ENCODE data around the gene C12orf56.

C12orf56 gene, protein sequence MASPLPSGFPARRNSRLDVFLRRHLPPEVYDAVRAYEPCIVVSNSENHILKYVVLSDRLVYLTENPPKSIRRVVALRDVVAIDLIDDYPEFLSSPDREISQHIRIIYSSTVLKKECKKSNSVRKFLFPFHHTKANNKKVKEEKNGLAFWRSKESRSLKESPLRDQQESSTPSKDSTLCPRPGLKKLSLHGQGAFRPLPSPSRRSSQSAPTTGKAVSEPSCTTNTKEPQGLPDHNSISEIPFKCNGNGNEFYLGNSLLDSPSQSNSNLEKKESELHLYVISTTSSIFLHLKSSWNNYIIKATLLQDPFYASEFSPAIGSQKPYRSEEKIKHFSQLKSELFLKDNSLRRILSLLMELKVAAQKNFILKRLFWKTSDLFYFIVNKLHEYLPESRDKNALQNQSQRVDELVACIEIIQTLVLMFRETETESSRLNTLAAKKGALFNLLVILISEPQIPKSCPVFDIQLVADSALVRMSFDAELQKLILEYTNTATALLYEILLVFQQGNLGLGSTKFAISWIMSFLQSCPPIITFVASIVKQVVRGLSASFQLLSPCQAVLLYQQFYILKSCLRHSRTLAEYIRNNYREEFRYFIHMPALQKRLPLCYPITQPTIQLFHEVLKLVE

DNA sequence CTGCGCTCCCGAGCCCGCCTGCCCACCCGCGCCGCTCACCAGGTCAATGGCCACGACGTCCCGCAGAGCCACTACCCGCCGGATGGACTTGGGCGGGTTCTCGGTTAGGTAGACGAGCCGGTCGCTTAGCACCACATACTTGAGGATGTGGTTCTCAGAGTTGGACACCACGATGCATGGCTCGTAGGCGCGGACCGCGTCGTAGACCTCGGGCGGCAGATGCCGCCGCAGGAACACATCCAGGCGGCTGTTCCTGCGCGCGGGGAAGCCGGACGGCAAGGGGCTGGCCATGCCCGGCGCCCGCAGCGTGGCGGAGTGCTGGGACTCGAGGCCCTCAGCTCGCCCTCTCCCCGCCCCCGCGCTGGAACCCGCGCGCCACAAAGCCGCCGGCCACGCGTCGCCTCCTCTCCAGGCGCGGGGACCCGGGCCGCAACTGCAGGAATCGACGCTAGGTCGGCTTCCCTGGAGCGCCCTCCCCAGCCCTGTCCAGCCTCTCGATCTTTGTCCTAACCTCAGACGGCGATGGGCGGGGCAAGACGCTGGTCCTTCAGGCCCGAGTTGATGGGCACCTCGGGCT lies at the start of gene C12orf56:
C12orf56 (minus strand) TSS at position 484 of the 577 bp plus-strand sequence; CDS start at position 291, 193 bp downstream.
- FAIRE-seq: no peak

DNA sequence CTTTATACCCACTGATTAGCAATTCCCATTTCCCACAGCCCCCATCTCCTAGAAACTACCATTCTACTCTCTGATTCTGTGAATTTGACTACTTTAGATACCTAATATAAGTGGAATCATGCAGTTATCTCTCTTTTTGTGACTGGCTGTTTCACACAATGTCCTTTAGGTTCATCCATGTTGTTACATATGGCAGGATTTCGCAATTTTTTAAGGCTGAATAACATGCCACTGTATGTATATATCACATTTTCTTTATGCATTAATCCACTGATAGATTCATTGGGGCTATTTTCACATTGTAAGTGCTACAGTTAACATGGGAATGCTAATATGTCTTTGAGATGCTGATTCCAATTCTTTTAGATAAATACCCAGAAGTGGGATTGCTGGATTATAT lies 49.5 kb upstream of the C12orf56 start:
- FAIRE-seq: no peak

DNA sequence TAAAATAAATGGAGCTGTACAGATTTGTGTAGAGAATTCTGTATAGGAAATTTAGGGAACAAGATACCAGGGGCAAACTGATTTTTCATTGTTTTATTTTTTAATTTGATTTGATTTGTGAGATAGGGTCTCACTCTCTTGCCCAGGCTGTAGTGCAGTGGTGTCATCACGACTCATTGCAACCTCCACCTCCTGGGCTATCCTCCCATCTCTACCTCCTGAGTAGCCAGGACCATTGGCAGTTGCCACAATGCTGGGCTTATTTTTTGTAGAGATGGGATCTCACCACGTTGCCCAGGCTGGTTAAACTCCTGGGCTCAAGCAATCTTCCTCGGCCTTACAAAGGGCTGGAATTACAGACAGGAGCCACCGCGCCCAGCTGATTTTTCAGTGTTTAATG lies 43.4 kb upstream of the C12orf56 start:
- FAIRE-seq: no peak

DNA sequence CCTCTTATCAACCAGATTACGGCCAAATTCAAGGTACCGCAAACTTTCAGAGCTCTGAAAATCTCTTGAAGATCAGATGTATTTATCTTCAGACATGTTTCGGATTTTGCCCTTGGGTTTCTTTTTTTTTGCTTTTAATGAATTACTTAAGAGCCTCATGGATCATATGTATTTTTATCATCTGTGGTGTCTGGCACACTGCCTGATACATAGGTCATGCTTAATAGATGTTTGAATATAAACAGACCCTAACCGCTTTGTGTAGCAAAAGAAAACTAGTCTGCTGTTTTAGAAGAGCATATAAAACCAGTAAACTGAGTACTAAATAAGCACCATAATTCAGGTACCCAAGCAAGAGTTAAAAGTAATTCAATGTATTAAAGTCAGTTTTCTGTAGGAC lies 41.2 kb upstream of the C12orf56 start:
- FAIRE-seq: no peak

DNA sequence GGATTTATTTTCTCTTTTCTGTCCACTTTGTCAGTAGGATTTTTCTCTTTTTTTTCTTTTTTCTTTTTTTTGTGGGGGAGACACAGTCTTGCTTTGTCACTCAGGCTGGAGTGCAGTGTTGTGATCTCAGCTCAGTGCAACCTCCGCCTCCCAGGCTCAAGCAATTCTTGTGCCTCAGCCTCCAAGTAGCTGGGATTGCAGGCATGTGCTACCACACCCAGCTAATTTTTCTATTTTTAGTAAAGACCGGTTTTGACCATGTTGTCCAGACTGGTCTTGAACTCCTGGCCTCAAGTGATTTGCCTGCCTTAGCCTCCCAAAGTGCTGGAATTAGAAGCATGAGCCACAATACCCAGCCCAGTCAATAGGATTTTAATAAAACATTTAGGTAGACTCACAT lies 40.3 kb upstream of the C12orf56 start:
- FAIRE-seq: no peak

DNA sequence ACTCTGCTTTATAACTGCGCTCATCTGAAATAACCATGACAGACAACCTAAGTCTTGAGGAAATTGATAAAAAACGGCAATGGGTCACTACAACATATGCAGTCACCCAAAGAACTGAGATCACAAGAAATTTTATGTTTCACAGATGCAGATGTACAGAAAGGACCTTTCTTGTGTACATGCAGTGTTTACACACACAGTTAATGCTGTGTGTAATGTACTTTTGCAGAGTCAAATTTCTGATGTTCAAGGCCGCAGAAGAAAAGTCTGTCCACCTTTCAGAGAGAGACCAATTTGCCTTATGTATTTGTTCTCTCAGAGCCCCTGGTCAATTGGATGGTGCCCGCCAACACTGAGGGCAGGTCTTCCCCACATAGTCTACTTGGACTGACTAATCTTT lies 38.4 kb upstream of the C12orf56 start:
- no peak for FAIRE-seq

DNA sequence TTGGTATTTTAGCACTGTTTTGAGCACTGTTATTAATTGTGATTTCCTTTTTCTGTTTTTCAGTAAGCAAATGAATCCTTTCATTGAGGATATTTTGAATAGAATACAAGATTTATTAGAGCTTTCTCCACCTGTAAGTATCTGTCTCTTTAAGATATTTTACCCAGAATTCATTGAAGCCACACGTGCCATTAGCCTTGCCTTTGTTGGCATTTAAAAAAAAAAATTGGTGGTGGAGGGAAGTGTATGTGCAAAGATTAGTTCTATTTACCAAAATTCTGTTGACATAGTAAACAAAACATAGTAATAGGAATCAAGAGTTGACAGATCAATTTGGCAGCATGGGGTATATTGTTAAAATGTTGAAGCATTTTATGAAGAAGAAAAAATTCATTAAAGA lies 37.4 kb upstream of the C12orf56 start:
- no peak for FAIRE-seq

DNA sequence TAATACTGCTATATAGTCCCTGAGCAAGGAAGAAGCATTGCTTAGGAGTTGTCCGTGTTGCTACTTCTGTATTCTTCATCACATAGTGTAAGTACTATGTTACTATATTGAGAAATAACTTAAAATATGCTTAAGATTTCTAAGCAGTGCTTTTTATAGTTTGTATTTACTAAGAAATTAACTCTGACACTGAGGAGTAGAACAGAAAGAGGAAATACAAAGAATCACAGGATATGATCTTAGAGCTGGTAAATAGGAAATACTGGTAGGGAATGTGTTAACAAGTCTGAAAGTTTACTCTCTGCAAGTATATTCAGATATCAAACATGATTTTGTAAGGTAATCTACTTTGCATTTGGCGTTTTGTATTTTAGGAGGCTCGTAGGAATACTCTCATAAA lies 29.1 kb upstream of the C12orf56 start:
- no peak for FAIRE-seq

DNA sequence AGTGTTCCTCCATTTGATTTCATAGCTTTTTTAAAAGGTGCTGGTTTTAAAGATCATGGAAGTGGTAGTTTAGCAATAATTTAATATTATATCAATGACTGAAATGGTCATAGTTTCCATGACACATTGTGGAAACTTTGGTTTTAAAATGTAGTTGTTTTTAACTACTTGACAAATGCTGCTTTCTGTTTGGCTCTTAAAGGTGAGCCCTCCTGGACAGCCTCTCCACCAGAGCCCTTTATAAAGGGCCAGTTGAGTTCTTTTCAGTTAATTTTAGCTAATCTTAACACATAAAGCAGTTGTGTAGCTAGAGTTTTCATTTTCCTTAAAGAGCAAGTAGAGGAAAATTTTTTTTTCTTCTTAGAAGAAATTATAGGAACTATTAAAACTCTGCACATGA lies 27.7 kb upstream of the C12orf56 start:
- FAIRE-seq: no peak

DNA sequence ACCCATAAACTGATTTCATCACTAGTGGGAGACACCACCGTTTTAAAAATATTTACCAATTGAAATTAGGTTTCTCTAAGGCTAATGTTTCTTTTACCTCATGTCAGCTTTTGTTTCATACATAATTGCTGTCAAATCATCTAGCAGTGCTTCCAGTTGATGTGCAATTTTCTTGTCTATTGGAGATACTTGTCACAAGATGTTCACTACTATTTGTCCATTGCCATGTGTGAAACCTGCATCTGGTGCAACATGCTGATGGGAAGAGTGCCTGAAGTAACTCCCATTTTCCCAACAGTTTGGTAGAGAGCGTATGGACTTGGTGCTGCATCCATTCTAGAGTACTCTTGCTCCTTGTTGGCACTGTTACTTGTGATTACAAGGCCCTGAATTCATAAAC lies 23.3 kb upstream of the C12orf56 start:
- FAIRE-seq: no peak

DNA sequence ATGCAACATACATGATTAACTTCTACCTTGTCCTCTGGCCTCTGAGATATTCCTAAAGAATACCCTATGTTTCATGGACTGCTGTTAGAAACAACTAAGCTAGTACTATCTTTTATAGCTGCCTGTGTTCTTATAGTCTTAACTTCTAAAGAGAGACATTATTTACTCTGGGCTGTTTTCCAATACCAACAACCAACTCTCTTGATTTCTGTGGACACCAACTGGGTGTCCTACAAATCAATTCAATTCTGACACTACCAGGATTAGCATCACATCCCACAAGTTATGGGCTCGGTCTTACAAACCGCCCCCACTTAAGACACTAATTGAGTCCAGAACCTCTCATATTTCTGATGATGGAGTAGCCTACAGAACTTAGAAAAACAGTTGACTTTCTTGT lies 21.9 kb upstream of the C12orf56 start:
- FAIRE-seq: no peak

DNA sequence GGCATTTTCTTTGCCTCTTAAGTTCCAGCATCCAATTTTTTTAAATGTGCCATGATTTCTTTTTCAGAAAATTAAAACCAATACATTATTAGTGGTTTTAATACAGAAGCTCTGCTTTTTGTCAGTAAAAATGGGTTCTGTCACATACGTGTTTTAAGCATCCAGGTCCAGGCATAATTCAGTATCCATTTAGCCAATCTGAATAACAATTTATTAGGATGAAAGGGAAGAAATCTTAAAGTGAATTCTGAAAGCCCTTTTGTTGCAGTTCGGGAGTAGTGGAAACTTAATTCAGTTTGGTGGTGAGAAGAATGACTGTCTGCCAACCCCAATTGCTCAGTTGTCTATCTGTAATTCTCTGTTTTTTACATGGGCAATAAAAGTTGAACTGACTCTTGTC lies 20.9 kb upstream of the C12orf56 start:
- no peak for FAIRE-seq

DNA sequence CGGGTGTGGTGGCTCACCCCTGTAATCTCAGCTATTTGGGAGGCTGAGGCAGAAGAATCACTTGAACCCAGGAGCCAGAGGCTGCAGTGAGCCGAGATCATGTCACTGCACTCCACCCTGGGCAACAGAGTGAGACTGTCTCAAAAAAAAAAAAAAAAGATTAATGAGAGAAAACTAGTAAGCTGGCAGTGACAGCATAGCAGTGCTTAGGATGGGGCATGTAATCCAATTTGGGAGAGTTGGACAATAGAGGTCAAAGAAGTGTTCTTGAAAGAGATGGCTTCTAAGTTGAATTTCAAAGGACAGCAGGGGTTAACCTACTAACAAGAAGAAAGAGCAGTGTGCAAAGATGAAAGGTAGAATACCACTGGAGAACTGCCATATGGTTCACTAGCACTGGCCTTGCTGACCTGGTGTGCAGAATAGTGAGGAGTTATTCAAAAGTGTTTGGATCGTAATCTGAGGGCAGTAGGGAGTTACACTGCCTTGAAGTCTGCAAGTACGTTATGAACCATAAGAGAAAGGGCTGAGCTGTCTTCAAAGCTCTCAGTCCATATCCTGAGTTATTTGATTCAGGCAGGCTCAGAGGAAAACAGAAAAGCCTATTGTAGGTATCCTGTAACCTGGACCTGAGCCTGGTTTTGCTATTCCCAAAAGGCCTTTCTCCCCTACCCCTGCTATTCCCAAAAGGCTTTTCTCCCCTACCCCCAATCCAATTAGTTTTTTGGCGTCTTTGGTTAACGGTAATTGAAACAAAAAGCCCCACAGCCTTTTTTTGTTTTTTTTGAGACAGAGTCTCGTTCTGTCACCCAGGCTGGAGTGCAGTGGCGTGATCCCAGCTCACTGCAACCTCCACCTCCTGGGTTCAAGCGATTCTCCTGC lies 17.0 kb upstream of the C12orf56 start:
- FAIRE-seq: no peak

DNA sequence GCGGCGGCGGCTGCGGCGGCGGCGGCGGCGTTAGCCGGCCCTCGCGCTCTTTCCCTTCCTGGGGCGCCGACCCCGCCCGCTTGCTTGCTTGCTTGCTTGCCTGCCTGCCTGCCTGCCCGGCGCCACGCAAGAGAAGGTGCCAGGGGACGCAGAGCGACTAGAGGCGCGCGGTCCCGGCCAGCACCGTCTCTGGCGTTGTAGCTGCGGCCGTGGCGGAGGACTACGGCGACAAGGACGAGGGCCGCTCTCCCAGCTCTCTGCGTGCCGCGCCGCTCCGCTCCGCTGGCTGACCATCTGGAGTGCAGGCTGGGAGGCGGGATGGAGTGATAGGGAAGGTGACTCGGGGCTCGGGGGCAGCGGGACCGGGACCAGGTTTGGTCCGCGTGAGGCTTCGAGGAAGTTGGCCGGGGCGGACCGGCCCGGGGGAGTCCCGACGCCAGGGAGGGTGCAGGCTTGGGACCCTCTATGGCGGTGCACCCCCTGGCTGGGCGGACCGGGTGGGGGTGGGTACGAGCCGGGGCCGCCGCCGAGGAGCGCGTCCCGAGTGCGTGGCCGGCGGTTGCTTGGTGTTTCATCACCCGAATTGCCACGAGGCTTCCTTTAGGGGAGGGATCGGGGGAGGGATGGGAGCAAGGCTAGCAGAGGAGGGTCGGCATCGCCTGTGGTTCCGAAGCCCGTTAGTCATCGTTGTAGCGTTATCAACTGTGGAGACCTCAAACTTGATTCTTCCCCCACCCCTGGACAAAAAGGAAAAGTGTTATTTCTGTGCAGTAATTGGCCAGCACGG lies 14.1 kb upstream of the C12orf56 start:
- FAIRE-seq: no peak

DNA sequence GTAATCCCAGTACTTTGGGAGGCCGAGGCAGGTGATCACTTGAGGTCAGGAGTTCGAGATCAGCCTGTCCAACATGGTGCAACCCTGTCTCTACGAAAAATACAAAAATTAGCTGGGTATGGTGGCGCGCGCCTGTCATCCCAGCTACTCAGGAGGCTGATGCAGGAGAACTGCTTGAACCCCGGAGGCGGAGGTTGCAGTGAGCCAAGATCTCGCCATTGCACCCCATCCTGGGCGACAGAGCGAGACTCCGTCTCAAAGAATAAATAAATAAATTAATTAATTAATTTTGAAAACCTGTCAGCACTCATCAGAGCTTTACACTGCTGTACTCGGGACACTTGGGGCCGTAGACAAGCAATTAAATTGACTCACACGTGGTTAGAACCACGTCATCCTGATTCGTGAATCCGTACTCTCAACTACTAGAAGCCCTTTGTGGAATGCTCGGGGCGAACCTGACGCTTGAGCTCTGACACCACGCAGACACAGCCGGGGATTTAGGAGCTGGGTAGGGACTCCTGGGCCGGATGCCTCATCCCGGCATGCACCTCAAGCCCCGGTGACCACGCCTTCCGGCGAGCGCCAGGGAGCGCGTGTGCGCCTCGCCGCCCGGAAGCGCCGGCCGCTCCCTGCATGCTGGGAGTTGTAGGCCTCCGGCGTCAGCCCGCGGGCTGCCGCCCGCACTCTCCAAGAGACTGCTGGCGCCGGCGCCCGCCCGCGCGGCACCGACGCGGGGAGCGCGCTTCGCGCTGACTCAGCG lies 13.3 kb upstream of the C12orf56 start, which contains the start of gene XPOT:
XPOT (plus strand) TSS at position 686 of the 763 bp plus-strand sequence. CDS start 5,644 bp downstream, outside the sequence.
- FAIRE-seq: no peak

DNA sequence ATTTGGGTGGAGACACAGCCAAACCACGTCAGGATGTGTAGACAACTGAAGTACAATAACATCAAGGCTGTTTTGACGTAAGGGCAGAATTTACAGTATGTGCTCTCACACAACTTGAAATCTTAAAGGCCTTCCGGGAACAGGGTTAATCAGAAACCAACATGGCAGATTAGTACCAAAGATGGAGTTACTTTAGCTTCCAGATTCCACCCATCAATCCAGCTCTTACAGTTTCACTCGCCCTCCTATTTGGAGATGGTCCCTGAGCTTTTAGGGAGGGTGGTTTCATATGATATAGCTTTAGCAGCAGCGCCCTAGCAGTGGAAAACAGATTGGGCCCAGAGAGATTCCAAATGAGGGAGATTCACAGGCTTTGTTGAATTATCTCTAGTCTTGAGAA lies 11.6 kb upstream of the C12orf56 start:
- no peak for FAIRE-seq

DNA sequence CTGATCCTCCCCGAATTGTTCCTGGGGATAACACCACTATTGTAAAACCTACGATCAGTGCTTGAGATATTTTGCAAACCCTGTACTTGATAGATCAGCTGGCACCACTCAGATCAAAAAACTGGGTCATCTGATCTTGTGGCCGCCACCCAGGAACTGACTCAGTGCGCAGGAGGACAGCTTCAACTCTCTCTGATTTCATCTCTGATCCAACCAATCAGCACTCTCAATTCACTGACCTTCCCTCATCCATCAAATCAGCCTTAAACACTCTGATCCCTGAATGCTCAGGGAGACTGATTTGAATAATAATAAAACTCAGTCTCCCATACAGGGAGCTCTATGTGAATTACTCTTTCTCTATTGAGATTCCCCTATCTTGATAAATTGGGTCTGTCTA lies 9.5 kb upstream of the C12orf56 start:
- no peak for FAIRE-seq

DNA sequence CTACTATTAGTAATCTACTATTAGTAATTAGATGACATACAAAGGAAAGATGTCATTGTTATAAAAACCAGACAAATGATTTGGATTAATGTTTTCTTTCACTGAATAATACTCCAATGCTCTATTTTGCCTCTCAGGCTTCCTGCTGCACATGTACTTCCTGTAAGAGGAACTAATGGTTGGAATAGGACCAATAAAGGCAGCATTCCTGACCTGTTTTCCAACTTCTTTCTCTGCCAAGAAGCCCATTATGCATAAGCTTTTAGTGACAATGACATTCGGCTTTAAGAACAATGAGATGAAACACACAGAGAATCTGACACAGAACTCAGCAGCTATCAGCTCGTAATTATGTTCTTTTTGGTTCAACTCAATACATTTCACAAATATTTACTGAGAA lies 5.2 kb upstream of the C12orf56 start:
- no peak for FAIRE-seq

DNA sequence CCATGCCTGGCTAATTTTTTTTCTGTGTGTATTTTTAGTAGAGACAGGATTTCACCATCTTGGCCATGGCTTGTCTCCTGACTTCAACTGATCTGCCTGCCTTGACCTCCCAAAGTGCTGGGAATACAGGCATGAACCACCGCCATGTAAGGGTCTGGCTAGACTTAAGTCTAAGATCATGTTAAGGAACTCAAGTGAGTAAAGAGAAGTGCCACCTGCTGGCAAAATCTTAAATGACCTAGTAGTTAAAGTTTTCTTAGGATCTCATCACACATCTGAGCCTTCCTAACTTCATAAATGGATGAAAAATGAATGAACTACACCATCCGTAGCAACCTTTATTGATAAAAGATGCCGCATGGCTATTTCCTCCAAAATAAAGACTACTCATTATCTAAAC lies 1.7 kb upstream of the C12orf56 start:
- no peak for FAIRE-seq

DNA sequence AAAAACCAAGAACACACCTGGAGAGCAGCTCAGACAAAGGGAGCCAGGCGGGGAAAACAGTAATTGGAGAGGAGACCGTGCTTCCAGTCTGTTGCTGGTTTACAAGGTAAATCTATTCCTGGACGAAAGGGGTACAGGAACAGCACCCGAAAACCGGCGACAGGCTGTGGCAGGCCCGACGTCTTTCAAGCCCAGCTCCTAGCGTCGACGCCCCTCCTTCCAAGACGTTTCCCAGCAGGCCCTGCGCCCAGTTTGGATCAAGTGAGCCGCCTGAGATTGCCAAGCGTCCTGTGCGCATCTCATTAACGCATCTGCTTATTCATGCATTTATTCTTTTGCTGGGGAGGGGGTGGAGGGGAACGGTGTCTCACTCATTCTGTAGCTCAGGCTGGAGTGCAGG lies 1.4 kb downstream of the C12orf56 start:
- no peak for FAIRE-seq

DNA sequence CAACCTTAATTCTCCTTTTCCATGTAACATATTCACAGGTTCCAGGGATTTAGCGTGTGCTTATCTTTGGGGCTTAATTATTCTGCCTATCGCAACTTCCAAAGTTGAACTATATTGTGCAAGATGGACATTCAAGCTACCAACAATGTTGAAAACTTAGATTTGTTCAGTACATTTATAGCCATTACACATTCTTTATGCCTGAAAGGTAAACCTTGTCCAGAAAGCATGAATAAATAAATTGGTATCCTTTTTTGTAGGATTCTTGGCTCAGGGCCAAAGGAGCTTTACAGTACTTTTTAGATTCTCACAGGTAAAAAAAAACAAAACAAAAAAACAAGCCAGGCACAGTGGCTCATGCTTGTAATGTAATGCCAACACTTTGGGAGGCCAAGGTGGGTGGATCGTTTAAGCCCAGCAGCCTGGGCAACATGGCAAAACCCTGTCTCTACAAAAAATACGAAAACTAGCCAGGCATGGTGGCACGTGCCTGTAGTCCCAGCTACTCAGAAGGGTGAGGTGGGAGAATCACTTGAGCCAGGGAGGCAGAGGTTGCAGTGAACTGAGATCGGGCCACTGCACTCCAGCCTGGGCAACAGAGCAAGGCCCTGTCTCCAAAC lies 3.3 kb downstream of the C12orf56 start:
- no peak for FAIRE-seq
